ENCODE measurements around the gene C6orf89. TPM values are rescaled to one million over a fixed set of nuclear protein-coding genes. Genes with fewer than 3 reads are reported as not detected.

Gene C6orf89
- total and polyA plus RNA-seq, 2 of the 13 experiments (the other 11 are each of a cell fraction or from before 2014, with no cell fraction given) = 22.1 to 32.2 TPM

DNA sequence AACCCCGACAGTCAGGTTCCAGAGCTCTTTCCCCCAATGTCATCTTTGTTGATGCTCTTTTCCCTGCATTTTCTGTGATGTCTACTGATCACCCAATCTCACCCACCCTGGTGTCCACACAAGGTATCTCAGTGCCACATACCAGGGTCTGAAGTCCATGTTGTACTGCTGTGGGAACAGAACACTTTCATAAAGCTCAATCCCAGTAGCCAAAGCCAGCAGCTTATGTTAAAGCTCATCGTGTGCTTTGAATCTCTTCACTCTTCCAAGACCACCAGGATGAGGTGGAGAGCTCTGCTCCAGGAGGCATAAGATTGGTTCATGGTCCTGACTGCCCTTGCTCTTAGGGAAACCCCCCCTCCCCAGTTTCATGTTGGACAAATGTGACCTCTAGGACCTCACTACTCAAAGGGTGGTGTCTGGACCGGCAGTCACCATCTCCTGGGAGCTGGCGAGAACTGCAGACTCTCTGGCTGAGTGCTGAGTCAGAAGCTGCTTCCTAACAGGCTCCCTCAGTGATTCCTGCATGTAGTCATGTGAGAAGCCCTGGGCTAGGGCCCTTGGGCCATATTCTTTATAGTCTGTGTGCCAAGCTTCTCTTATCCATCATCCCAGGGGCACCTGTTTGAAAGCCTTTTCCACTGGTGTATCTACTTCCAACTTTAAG is 33.1 kb upstream of the C6orf89 start (continued):
- TF ChIP-seq NFE2L1 (CRISPR knock-in tag; IDR thresholded peaks at IDR 0.05; ENCODE audit: borderline replicate concordance) (no peak), PPARG (CRISPR knock-in tag; conservative IDR thresholded peaks at IDR 0.05) (no peak), MED1 (CRISPR knock-in tag; IDR thresholded peaks at IDR 0.05) (no peak), HHEX (CRISPR knock-in tag; IDR thresholded peaks at IDR 0.05) (0 out of 2 replicates have a peak, but pooled peaks have one; percentile 8), ZNF3 (CRISPR knock-in tag; IDR thresholded peaks at IDR 0.05) (no peak), REPIN1 (CRISPR knock-in tag; IDR thresholded peaks at IDR 0.05; ENCODE audit: borderline replicate concordance, low read depth) (no peak), BRCA1 (CRISPR knock-in tag; IDR thresholded peaks at IDR 0.05) (no peak), ZFAT (CRISPR knock-in tag; conservative IDR thresholded peaks at IDR 0.05) (no peak), STAG1 (CRISPR knock-in tag; IDR thresholded peaks at IDR 0.05) (peak; percentile 31), ZNF431 (CRISPR knock-in tag; IDR thresholded peaks at IDR 0.05; ENCODE audit: borderline replicate concordance, low read depth) (no peak), MAFK (conservative IDR thresholded peaks at IDR 0.05 in 1 of 2, IDR thresholded peaks at IDR 0.05 in 1 of 2; ENCODE audit: low read length in 2 of 2) (peak; percentile 50 to 54; a peak in 3 of 4 replicates), KMT2B (CRISPR knock-in tag; IDR thresholded peaks at IDR 0.05) (no peak), SAP130 (CRISPR knock-in tag; IDR thresholded peaks at IDR 0.05; ENCODE audit: low read depth) (0 out of 2 replicates have a peak, but pooled peaks have one; percentile 12), RARA (CRISPR knock-in tag; IDR thresholded peaks at IDR 0.05) (no peak)
- TF ChIP-seq, protein P1, sequence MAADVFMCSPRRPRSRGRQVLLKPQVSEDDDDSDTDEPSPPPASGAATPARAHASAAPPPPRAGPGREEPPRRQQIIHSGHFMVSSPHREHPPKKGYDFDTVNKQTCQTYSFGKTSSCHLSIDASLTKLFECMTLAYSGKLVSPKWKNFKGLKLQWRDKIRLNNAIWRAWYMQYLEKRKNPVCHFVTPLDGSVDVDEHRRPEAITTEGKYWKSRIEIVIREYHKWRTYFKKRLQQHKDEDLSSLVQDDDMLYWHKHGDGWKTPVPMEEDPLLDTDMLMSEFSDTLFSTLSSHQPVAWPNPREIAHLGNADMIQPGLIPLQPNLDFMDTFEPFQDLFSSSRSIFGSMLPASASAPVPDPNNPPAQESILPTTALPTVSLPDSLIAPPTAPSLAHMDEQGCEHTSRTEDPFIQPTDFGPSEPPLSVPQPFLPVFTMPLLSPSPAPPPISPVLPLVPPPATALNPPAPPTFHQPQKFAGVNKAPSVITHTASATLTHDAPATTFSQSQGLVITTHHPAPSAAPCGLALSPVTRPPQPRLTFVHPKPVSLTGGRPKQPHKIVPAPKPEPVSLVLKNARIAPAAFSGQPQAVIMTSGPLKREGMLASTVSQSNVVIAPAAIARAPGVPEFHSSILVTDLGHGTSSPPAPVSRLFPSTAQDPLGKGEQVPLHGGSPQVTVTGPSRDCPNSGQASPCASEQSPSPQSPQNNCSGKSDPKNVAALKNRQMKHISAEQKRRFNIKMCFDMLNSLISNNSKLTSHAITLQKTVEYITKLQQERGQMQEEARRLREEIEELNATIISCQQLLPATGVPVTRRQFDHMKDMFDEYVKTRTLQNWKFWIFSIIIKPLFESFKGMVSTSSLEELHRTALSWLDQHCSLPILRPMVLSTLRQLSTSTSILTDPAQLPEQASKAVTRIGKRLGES (CRISPR knock-in tag; IDR thresholded peaks at IDR 0.05; ENCODE audit: borderline replicate concordance) = no peak
- TF ChIP-seq, protein P2, sequence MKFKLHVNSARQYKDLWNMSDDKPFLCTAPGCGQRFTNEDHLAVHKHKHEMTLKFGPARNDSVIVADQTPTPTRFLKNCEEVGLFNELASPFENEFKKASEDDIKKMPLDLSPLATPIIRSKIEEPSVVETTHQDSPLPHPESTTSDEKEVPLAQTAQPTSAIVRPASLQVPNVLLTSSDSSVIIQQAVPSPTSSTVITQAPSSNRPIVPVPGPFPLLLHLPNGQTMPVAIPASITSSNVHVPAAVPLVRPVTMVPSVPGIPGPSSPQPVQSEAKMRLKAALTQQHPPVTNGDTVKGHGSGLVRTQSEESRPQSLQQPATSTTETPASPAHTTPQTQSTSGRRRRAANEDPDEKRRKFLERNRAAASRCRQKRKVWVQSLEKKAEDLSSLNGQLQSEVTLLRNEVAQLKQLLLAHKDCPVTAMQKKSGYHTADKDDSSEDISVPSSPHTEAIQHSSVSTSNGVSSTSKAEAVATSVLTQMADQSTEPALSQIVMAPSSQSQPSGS (CRISPR knock-in tag; IDR thresholded peaks at IDR 0.05) = no peak
- TF ChIP-seq, protein P3, sequence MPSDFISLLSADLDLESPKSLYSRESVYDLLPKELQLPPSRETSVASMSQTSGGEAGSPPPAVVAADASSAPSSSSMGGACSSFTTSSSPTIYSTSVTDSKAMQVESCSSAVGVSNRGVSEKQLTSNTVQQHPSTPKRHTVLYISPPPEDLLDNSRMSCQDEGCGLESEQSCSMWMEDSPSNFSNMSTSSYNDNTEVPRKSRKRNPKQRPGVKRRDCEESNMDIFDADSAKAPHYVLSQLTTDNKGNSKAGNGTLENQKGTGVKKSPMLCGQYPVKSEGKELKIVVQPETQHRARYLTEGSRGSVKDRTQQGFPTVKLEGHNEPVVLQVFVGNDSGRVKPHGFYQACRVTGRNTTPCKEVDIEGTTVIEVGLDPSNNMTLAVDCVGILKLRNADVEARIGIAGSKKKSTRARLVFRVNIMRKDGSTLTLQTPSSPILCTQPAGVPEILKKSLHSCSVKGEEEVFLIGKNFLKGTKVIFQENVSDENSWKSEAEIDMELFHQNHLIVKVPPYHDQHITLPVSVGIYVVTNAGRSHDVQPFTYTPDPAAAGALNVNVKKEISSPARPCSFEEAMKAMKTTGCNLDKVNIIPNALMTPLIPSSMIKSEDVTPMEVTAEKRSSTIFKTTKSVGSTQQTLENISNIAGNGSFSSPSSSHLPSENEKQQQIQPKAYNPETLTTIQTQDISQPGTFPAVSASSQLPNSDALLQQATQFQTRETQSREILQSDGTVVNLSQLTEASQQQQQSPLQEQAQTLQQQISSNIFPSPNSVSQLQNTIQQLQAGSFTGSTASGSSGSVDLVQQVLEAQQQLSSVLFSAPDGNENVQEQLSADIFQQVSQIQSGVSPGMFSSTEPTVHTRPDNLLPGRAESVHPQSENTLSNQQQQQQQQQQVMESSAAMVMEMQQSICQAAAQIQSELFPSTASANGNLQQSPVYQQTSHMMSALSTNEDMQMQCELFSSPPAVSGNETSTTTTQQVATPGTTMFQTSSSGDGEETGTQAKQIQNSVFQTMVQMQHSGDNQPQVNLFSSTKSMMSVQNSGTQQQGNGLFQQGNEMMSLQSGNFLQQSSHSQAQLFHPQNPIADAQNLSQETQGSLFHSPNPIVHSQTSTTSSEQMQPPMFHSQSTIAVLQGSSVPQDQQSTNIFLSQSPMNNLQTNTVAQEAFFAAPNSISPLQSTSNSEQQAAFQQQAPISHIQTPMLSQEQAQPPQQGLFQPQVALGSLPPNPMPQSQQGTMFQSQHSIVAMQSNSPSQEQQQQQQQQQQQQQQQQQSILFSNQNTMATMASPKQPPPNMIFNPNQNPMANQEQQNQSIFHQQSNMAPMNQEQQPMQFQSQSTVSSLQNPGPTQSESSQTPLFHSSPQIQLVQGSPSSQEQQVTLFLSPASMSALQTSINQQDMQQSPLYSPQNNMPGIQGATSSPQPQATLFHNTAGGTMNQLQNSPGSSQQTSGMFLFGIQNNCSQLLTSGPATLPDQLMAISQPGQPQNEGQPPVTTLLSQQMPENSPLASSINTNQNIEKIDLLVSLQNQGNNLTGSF (CRISPR knock-in tag; IDR thresholded peaks at IDR 0.05) = no peak
- TF ChIP-seq, protein P4, sequence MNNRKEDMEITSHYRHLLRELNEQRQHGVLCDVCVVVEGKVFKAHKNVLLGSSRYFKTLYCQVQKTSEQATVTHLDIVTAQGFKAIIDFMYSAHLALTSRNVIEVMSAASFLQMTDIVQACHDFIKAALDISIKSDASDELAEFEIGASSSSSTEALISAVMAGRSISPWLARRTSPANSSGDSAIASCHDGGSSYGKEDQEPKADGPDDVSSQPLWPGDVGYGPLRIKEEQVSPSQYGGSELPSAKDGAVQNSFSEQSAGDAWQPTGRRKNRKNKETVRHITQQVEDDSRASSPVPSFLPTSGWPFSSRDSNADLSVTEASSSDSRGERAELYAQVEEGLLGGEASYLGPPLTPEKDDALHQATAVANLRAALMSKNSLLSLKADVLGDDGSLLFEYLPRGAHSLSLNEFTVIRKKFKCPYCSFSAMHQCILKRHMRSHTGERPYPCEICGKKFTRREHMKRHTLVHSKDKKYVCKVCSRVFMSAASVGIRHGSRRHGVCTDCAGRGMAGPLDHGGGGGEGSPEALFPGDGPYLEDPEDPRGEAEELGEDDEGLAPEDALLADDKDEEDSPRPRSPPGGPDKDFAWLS (CRISPR knock-in tag; IDR thresholded peaks at IDR 0.05; ENCODE audit: borderline replicate concordance) = no peak

Data from HepG2 (cell line).